ENCODE data around the gene LRRC8C.

GRCh38 chr1:89760496-89760895 is 127.6 kb downstream of the LRRC8C start:
- TF ChIP-seq POLR2A (IDR thresholded peaks at IDR 0.05) (no peak), POLR2AphosphoS5 (IDR thresholded peaks at IDR 0.05) (no peak)

Data from sigmoid colon (tissue), 4 donors.